ENCODE results near the gene TRIM17. TPM values are rescaled to one million over a fixed set of nuclear protein-coding genes. Genes with fewer than 3 reads are reported as not detected.

The TRIM17 gene
- total RNA-seq, 1 experiment from 2014 or later: not detected

DNA sequence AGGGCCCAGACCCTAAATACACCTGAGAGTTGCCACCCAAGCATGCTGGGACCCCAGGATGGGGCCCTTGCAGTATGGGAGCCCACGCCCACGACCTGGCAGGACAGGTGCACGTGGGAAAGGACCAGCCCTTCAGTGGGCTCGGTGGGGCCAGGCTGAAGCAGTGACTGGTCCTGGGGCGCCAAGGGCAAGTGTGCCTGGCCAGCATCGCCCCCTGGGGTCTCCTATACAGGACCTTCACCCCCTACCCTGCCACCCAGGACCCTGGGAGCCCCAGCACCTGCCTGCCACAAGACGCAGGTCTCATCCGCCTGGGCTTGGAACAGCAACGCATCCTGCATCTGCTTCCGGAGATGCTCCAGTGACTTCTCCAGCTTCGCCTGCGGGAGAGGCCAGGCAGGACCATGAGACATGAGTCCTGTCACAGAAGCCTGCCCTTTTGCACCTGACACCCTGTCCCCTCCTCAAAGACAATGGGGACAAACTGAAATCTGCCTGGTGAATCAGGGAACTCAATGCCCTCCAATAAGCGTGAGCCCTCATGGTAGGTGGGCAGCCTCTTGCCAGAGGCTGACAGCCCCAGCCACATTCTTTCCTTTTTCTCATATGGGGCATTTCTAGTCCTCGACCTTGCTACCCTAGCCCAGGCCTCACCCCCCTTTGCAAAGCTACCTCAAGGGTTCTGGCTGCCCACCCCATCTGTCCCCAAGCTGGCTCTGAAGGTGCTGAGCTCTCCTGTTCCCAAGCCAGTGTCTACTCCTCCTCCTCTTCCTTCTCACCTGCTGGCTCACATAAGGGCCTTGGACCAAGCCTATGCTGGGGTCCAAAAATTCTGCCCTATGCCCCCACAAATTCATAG is 14.7 kb downstream of the TRIM17 start:
- no peak for DNase-seq (ENCODE audit: low spot score)

DNA sequence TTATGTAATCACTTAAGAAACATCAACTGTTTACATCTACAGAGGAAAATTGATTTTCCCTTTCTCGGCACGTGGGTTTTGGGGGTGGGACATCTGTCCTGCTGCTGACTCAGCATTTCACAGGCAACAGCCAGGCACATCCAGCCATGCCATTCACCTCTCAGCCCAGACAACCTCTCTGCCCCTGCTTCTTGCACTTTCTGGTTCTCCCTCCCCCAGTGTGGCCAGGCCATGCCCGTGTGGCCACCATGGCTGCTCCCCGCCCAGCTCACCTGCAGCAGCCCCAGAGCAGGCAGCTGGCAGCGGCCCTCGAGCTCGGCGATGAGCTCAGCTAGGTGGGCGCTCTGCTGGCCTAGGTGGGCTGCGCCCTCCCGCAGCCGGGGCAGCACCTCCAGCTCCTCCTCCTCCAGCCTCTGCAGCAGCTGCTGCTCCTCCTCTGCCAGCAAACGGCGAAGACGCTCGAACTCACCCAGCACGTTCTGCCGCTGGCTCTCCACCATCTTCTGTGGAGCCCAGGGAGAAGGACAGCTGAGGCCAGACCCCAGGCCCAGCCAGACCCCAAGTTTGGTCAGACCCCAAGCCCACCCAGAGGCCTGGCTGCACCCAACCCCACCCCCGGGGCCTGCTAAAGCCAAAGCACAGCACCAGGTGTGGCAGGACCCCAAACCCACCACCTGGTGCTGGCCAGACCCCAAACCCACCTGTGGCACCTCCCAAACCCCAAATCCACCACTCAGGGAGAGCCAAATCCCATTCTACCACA is 15.8 kb downstream of the TRIM17 start:
- DNase-seq (ENCODE audit: low spot score): no peak

- DNase-seq (ENCODE audit: low spot score): no peak
These were observed 16.4 kb downstream of the TRIM17 start for GRCh38 chr1:228400237-228400651.

- no peak for DNase-seq (ENCODE audit: low spot score)
These were observed 17.0 kb downstream of the TRIM17 start for GRCh38 chr1:228399531-228400236.

GRCh38 chr1:228398741-228399461 is 17.8 kb downstream of the TRIM17 start:
- no peak for DNase-seq (ENCODE audit: low spot score)

GRCh38 chr1:228397966-228398365 is 18.7 kb downstream of the TRIM17 start:
- DNase-seq (ENCODE audit: low spot score): no peak

- DNase-seq (ENCODE audit: low spot score): no peak
These were observed 19.6 kb downstream of the TRIM17 start for GRCh38 chr1:228396770-228397662.

GRCh38 chr1:228394571-228395394 is 21.9 kb downstream of the TRIM17 start:
- no peak for DNase-seq (ENCODE audit: low spot score)

- DNase-seq (ENCODE audit: low spot score): no peak
These were observed 22.7 kb downstream of the TRIM17 start for GRCh38 chr1:228393811-228394570.

DNA sequence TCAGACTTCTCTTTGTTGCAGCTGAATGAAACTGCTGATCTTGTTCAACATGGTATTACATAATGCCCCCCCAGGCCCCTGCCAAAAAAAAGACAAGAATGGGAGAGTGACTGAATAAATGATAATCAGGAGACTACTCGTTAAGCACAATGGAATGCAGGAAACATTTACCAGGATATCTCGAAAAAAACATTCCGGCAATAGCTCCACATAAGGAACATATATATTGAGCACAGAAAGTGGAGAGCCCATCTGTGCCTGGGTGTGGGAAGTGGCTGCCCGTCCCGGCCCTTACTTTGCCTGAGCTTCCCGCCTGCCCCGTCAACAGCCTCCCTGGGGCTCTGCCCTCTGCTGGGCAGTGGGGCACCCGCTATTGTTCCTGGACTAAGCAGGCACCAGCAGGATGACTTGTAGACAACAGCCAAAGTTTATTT is 23.4 kb downstream of the TRIM17 start:
- peak; percentile 52 for DNase-seq (ENCODE audit: low spot score)

- no peak for DNase-seq (ENCODE audit: low spot score)
These were observed 24.3 kb downstream of the TRIM17 start for GRCh38 chr1:228392111-228392936.

- no peak for DNase-seq (ENCODE audit: low spot score)
These were observed 25.1 kb downstream of the TRIM17 start for GRCh38 chr1:228391411-228392020.

GRCh38 chr1:228390649-228391048 is 26.0 kb downstream of the TRIM17 start:
- no peak for DNase-seq (ENCODE audit: low spot score)

- DNase-seq (ENCODE audit: low spot score): no peak
These were observed 29.3 kb downstream of the TRIM17 start for GRCh38 chr1:228387321-228387720.

DNA sequence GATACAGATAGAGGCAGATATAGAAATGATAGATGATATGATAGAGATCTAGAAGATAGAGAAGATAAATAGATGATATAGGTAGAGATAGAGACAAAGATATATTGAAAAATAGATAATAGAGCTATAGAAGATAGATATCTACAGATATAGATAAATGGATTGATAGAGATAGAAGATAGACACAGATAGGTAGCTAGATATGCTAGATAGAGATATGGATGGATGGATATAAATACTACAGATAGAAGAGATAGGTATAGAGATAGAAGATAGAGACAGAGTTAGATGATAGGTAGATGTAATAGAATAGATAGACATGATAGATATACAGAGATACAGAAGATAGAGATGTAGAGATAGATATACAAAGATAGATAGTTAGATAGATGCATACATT is 31.4 kb downstream of the TRIM17 start:
- no peak for DNase-seq (ENCODE audit: low spot score)

DNA sequence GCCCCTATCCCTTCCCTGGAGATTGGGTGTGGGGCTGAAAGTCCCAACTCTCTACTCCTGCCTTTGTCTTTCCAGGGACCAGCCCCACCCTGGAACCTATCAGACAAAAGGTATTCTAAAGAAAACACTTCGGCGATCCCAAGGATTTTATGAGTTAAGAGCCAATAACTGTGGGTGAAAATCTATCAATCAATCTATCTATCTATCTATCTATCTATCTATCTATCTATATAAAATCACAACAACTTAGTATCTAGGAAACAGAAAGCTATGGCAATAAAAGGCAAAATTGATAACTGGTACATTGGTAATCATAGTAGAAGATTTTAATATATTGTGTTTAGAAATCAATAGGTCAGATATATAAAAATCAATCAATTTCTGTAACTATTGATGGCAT is 32.9 kb downstream of the TRIM17 start:
- DNase-seq (ENCODE audit: low spot score): no peak

DNA sequence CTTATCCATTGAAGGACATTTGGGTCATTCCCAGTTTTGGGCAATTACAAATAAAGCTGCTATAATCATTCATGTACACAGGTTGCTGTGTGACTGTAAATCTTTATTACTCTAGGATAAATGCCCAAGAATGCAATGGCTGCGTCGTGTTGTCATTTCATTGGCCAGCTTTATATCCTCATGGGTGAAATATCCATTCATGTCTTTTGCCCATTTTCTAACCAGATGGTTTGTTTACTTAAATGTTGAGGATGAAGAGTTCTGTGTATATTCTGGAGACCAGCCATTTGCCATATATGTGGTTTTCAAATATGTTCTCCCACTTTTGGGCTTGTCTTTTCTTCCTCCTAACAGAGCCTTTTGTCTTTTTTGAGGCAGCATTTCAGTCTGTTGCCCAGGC is 35.3 kb downstream of the TRIM17 start:
- DNase-seq (ENCODE audit: low spot score): no peak

Measured in HT-29 (cell line).